BE2C (cell line): ENCODE measurements around the gene STAT5B.

Experiments used
- DNase-seq: peaks from one replicate; pipeline ENCODE4 v3.0.0-alpha.2; 2020
- H3K27me3 ChIP-seq: fragments of 250-450 bp; sonication (Bioruptor Pico); 2 replicates; pipeline ENCODE4 v1.5.1; 2020; ENCODE audit warnings: mild to moderate bottlenecking
- H3K36me3 ChIP-seq: fragments of 250-450 bp; sonication (Bioruptor Pico); 2 replicates; pipeline ENCODE4 v1.5.1; 2020; ENCODE audit warnings: mild to moderate bottlenecking
- H3K4me1 ChIP-seq: fragments of 250-450 bp; sonication (Bioruptor Pico); 2 replicates; pipeline ENCODE4 v1.5.1; 2020
- H3K4me3 ChIP-seq: 2 replicates; pipeline ENCODE4 v1.5.1; 2011; ENCODE audit warnings: low read depth, low read length
- H3K9me3 ChIP-seq: fragments of 250-450 bp; sonication (Bioruptor Pico); 2 replicates; pipeline ENCODE4 v1.5.1; 2020
- CTCF ChIP-seq: IDR thresholded peaks from 2 replicates; pipeline ENCODE4 v1.5.1; 2012; ENCODE audit warnings: mild to moderate bottlenecking, low read depth, low read length

Gene STAT5B

DNA sequence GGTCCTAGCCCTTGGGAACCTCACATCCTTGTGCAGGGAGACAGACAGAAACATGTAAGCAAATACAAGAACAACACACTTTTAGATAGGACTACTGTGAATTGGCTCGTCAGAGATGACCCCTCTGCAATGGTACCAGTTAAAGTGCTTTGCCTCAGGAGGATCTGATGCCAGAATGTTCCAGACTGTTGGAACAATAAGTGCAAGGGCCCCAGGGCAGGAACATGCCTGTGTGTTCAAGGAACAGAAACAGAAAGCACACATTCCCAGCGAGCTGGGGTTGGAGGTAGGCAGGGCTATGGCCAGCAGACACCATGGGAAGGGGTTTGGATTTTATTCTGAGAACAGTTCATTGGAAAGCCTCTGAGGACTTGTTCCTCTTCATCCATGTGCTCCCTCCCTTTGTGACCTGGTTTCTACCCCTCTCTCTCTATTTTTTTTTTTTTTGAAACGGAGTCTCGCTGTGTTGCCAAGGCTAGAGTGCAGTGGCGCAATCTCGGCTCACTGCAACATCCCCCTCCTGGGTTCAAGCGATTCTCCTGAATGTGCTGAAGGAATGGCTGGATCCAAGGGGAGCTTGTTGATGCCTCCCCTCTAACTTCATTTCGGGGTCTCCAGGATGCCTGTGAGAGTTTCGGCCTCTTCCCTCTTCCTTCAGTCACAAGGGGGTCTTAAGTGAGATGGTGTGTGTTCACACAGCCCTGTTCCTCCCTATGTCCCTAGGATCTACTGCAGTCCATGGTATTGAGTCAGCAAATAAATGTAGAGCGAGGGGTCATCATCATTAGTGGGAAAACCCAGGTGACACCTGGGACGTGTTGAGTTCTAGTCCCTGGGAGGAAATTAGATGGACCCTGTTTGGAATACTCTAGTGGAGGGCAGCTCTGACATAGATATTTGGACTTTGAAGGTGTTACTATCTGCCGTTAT is 18.5 kb upstream of the STAT5B start:
- H3K4me3 ChIP-seq, result no peak overlapping the region
- no peak for TF ChIP-seq CTCF
- H3K27me3 ChIP-seq, result no peaks in the 10 kb centered on the region

DNA sequence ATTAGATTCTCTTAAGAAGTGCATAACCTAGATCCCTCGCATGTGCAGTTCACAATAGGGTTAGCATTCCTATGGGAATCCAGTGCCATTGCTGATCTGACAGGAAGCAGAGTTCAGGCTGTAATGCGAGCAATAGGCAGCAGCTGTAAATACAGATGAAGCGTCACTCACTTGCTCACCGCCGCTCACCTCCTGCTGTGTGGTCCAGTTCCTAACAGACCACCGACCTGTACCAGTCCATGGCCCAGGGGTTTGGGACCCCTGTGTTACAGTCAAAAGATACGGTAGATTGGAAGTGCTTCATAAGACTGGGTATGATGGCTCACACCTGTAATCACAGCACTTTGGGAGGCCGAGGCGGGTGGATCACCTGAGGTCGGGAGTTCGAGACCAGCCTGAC is 14.9 kb upstream of the STAT5B start:
- DNase-seq, result no peak
- peaks cover 6% of the 10 kb centered on the region; the same call in 1 of the 2 replicates for H3K27me3 ChIP-seq
- H3K4me3 ChIP-seq, result no peak overlapping the region
- no peaks in the 10 kb centered on the region for H3K9me3 ChIP-seq
- H3K36me3 ChIP-seq, result no peaks in the 10 kb centered on the region
- peaks cover 2% of the 10 kb centered on the region; the same call in 1 of the 2 replicates for H3K4me1 ChIP-seq
- no peak for TF ChIP-seq CTCF

More for the DNA sequence above, 18.5 kb upstream of the STAT5B start:
- Histone ChIP-seq H3K4me1 (peaks cover 2% of the 10 kb centered on the region; the same call in 1 of the 2 replicates), H3K9me3 (no peaks in the 10 kb centered on the region), H3K36me3 (no peaks in the 10 kb centered on the region)
- no peak for DNase-seq

- peaks cover 2% of the 10 kb centered on the region; the same call in 1 of the 2 replicates for H3K4me1 ChIP-seq
Measured at GRCh38 chr17:42290577-42290976, 14.4 kb upstream of the STAT5B start.

DNA sequence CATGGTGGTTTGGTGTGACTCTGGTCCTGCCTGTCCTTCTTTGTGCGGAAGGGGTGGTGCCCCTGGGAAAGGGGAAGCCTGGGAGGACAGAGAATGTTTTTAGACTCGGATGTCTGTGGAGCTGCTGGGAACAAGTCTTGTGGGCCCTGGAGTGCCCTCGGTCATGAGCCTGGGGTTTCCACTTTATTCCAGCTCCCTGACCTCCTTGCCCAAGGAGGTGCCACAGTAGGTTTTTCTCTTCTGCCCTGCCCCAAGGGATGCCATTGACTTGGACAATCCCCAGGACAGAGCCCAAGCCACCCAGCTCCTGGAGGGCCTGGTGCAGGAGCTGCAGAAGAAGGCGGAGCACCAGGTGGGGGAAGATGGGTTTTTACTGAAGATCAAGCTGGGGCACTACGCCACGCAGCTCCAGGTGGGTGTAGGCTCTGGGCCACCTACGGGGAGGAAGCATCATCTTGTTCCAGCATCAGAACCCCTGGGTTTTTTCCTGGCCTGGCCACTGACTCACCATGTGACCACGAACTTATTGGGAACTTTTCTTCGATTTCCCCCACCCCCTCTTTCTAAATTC is 13.5 kb upstream of the STAT5B start:
- no peak for TF ChIP-seq CTCF

More at GRCh38 chr17:42290577-42290976, 14.4 kb upstream of the STAT5B start:
- no peaks in the 10 kb centered on the region for H3K36me3 ChIP-seq
- H3K27me3 ChIP-seq, result peaks cover 6% of the 10 kb centered on the region; the same call in 1 of the 2 replicates
- no peaks in the 10 kb centered on the region for H3K9me3 ChIP-seq
- peak; percentile 1 for DNase-seq
- TF ChIP-seq CTCF, result no peak
- H3K4me3 ChIP-seq, result no peak overlapping the region

GRCh38 chr17:42288803-42289610 is 12.8 kb upstream of the STAT5B start:
- Histone ChIP-seq H3K4me3 (peak overlapping the region; percentile 35; the same call in 1 of the 2 replicates), H3K27me3 (peaks cover 6% of the 10 kb centered on the region; the same call in 1 of the 2 replicates), H3K36me3 (no peaks in the 10 kb centered on the region), H3K4me1 (peaks cover 2% of the 10 kb centered on the region; the same call in 1 of the 2 replicates), H3K9me3 (no peaks in the 10 kb centered on the region)
- no peak for TF ChIP-seq CTCF
- no peak for DNase-seq

More for the DNA sequence above, 13.5 kb upstream of the STAT5B start:
- H3K27me3 ChIP-seq, result peaks cover 6% of the 10 kb centered on the region; the same call in 1 of the 2 replicates
- no peaks in the 10 kb centered on the region for H3K9me3 ChIP-seq
- H3K4me1 ChIP-seq, result peaks cover 2% of the 10 kb centered on the region; the same call in 1 of the 2 replicates
- H3K36me3 ChIP-seq, result no peaks in the 10 kb centered on the region
- no peak overlapping the region for H3K4me3 ChIP-seq
- DNase-seq, result peak; percentile 2
